ENCODE results near the gene GALNS. TPM values are rescaled to one million over a fixed set of nuclear protein-coding genes. Genes with fewer than 3 reads are reported as not detected.

GALNS gene
- total and polyA plus RNA-seq, 2 donors (not counting 3 experiments of a cell fraction or from before 2014, with no cell fraction given), result 21.8 to 40.2 TPM

DNA sequence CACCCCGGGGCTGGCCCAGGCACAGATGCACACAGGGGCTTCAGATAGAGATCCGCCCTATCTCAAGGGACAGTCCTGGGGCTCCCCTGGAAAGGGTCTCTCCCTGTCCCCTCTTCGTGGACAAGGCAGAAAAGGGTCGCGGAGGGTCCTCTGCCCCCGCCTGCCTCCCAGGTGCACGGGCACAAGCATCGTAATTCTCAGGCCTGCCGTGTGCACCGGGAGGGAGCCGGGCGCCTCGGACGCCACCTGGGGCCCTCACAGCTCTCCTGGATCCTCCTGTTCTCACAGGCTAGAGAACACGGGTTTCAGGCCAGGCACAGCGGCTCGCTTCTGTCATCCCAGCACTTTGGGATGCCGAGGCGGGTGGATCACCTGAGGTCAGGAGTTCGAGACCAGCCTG lies 21.6 kb upstream of the GALNS start:
- H3K9ac ChIP-seq (replicated peaks; ENCODE audit: extremely low read depth, insufficient read depth, low read length), result no peak overlapping the region
- no peaks in the 10 kb centered on the region for H3K4me1 ChIP-seq (ENCODE audit: control insufficient read depth, extremely low read depth, insufficient read depth, low read length)
- no peak overlapping the region for H3K4me3 ChIP-seq (replicated peaks in 1 of 3; ENCODE audit: insufficient read depth in 1 of 3, low read depth in 1 of 3, low read length in 3 of 3)
- H3K36me3 ChIP-seq (ENCODE audit: control insufficient read depth in 2 of 2, extremely low read depth in 1 of 2, insufficient read depth in 2 of 2, low read length in 2 of 2), result no peaks in the 10 kb centered on the region
- TF ChIP-seq FOS (IDR thresholded peaks at IDR 0.05; ENCODE audit: borderline replicate concordance, insufficient read depth, low read length) (no peak), GATA2 (IDR thresholded peaks at IDR 0.05; ENCODE audit: insufficient read depth, insufficient read length, low read depth, low read length) (no peak), POLR2AphosphoS5 (IDR thresholded peaks at IDR 0.05; ENCODE audit: insufficient read depth, low read depth, low read length) (no peak), CTCF (IDR thresholded peaks at IDR 0.05; ENCODE audit: extremely low read depth in 1 of 2, insufficient read depth in 1 of 2, low read depth in 1 of 2, low read length in 2 of 2) (no peak), MAX (IDR thresholded peaks at IDR 0.05; ENCODE audit: insufficient read depth, insufficient read length) (no peak), JUN (IDR thresholded peaks at IDR 0.05; ENCODE audit: borderline replicate concordance, insufficient read depth, insufficient read length, low read depth) (no peak), EZH2 (IDR thresholded peaks at IDR 0.05; ENCODE audit: borderline replicate concordance, low read depth, low read length, severe bottlenecking) (no peak), MYC (IDR thresholded peaks at IDR 0.05; ENCODE audit: low read depth, low read length) (no peak), POLR2A (IDR thresholded peaks at IDR 0.05; ENCODE audit: low read depth, low read length) (no peak)
- ChIA-PET CTCF (no interaction called here), POLR2A (no interaction called here)
- no peaks in the 10 kb centered on the region for H3K79me2 ChIP-seq (ENCODE audit: control insufficient read depth, insufficient read depth, low read length)
- no TSS peak for BruUV-seq (replicated peaks)
- intact Hi-C loops (cut with micrococcal nuclease), result no loop called here
- no peaks in the 10 kb centered on the region for H3K27me3 ChIP-seq (ENCODE audit: control insufficient read depth in 2 of 2, insufficient read depth in 2 of 2, low read length in 2 of 2)
- no peak overlapping the region for H3K27ac ChIP-seq (ENCODE audit: insufficient read depth, low read depth, low read length)
- DNase-seq (ENCODE audit: low read depth, low spot score), result no peak
- H3K4me2 ChIP-seq (ENCODE audit: insufficient read depth, low read length), result no peak overlapping the region
- no peaks in the 10 kb centered on the region for H3K9me3 ChIP-seq (replicated peaks; ENCODE audit: control insufficient read depth, insufficient read depth, low read length)
- no peaks in the 10 kb centered on the region for H4K20me1 ChIP-seq (replicated peaks; ENCODE audit: control insufficient read depth, extremely low read depth, insufficient read depth, low read length)
- dilution Hi-C loops (cut with MboI; ENCODE audit: extremely low pct_ligation_motif_present, low sequenced_read_pairs), result no loop called here
- no peak overlapping the region for H2AFZ ChIP-seq (ENCODE audit: low read depth, low read length)
- no peak for FAIRE-seq
- H3K9me1 ChIP-seq (replicated peaks; ENCODE audit: control insufficient read depth, extremely low read depth, insufficient read depth, low read length), result no peaks in the 10 kb centered on the region
